Gastroesophageal sphincter (tissue), 4 donors: ENCODE measurements around the gene MSX2. TPM values are rescaled to one million over a fixed set of nuclear protein-coding genes. Genes with fewer than 3 reads are reported as not detected.

Experiments
- ATAC-seq: fragments of 150-250 bp; one replicate; pipeline ENCODE4 v1.9.1; 2016; ENCODE audit warnings: mild to moderate bottlenecking, moderate library complexity
- H3K27ac ChIP-seq, 4 donors: fragments of 200-600 bp; sonication (generic) in 3 of 4; 1 replicate in 3 of 4; 2 replicates in 1 of 4; pipeline ENCODE4 v1.5.1; 2016 to 2019
- H3K27me3 ChIP-seq: fragments of 200-600 bp; sonication (generic); one replicate; pipeline ENCODE4 v1.5.1; 2019
- H3K36me3 ChIP-seq, 2 donors: fragments of 200-600 bp; sonication (generic); one replicate each; pipeline ENCODE4 v1.5.1; 2019; ENCODE audit warnings: control low read depth in 1 of 2
- H3K4me1 ChIP-seq, 3 donors: fragments of 200-600 bp; sonication (generic); 1 replicate in 2 of 3; 2 replicates in 1 of 3; pipeline ENCODE4 v1.5.1; 2016 to 2019; ENCODE audit warnings: control low read depth in 2 of 3
- H3K4me3 ChIP-seq, 2 donors: fragments of 200-600 bp; sonication (generic); one replicate each; pipeline ENCODE4 v1.5.1; 2019; ENCODE audit warnings: mild to moderate bottlenecking in 1 of 2, moderate library complexity in 1 of 2
- H3K9me3 ChIP-seq, 3 donors: fragments of 200-600 bp; sonication (generic); one replicate each; pipeline ENCODE4 v1.5.1; 2017 to 2019; ENCODE audit warnings: control low read depth in 2 of 3
- CTCF ChIP-seq, 4 experiments: fragments of 200-600 bp in 2 of 4; fragments of 450-650 bp in 2 of 4; sonication (generic) in 1 of 4; IDR thresholded peaks; one replicate each; pipeline ENCODE4 v1.5.1; 2017 to 2019; ENCODE audit warnings: antibody characterized with exemption in 4 of 4, mild to moderate bottlenecking in 2 of 4, moderate library complexity in 2 of 4
- EP300 ChIP-seq: sonication (generic); formaldehyde crosslinking; IDR thresholded peaks from one replicate; pipeline ENCODE4 v1.6.1; 2017; ENCODE audit warnings: antibody characterized with exemption, mild to moderate bottlenecking
- POLR2A ChIP-seq, 2 donors: fragments of 450-650 bp; IDR thresholded peaks; one replicate each; pipeline ENCODE4 v1.6.1; 2017; ENCODE audit warnings: antibody characterized with exemption in 2 of 2, mild to moderate bottlenecking in 2 of 2, moderate library complexity in 1 of 2
- POLR2AphosphoS5 ChIP-seq: sonication (generic); formaldehyde crosslinking; IDR thresholded peaks from one replicate; pipeline ENCODE4 v1.6.1; 2017; ENCODE audit warnings: antibody characterized with exemption
- WGBS, 2 donors: methylation state at CpG; one replicate each; pipeline ENCODE4 v1.1.5; 2018; ENCODE audit warnings: low coverage in 1 of 2; 5-methylcytosine and 5-hydroxymethylcytosine counted together
- total RNA-seq, 4 donors: library from RNA; depleted of rRNA; stranded (reverse); fragments of >200 nt; gene quantifications; one replicate each; pipeline ENCODE4 v1.1.0, GENCODE V29; 2016

Gene MSX2
- total RNA-seq, 4 donors from 2014 or later = 0.81 to 2.6 (median 1.2) TPM

- Histone ChIP-seq H3K27me3 (peaks cover 38% of the 10 kb centered on the region), H3K4me1 (no peaks in the 10 kb centered on the region), H3K27ac (no peak overlapping the region), H3K9me3 (peaks cover 0 to 7% (median 0%) of the 10 kb centered on the region in 3 donors), H3K36me3 (no peaks in the 10 kb centered on the region), H3K4me3 (no peak overlapping the region)
- TF ChIP-seq POLR2AphosphoS5 (no peak), CTCF (IDR thresholded peaks at IDR 0.05) (no peak), POLR2A (IDR thresholded peaks at IDR 0.05) (no peak)
- WGBS, 2 donors = 71 to 75% methylated on average over 3 to 4 of the region's 7 CpGs
- ATAC-seq = no peak
Observed at GRCh38 chr5:174680901-174681565, 43.3 kb upstream of the MSX2 start.

GRCh38 chr5:174687503-174687902 is 36.9 kb upstream of the MSX2 start:
- no peak overlapping the region for H3K4me3 ChIP-seq
- peaks cover 66% of the 10 kb centered on the region for H3K27me3 ChIP-seq
- ATAC-seq = no peak
- no peaks in the 10 kb centered on the region for H3K9me3 ChIP-seq
- TF ChIP-seq POLR2A (IDR thresholded peaks at IDR 0.05) = no peak
- TF ChIP-seq POLR2AphosphoS5 = no peak
- TF ChIP-seq EP300 = no peak
- TF ChIP-seq CTCF (IDR thresholded peaks at IDR 0.05) = no peak
- no peaks in the 10 kb centered on the region for H3K36me3 ChIP-seq
- no peak overlapping the region for H3K27ac ChIP-seq
- peaks cover 0 to 15% (median 0%) of the 10 kb centered on the region in 3 donors for H3K4me1 ChIP-seq

GRCh38 chr5:174688441-174689354 is 35.7 kb upstream of the MSX2 start:
- no peaks in the 10 kb centered on the region for H3K9me3 ChIP-seq
- no peak for ATAC-seq
- no peak for TF ChIP-seq POLR2A (IDR thresholded peaks at IDR 0.05)
- no peak for TF ChIP-seq EP300
- TF ChIP-seq CTCF (IDR thresholded peaks at IDR 0.05) = no peak
- TF ChIP-seq POLR2AphosphoS5 = no peak
- H3K4me1 ChIP-seq = peaks cover 0 to 20% (median 0%) of the 10 kb centered on the region in 3 donors
- 10 to 13% methylated on average over 11 to 21 of the region's 30 CpGs for WGBS, 2 donors
- no peaks in the 10 kb centered on the region for H3K36me3 ChIP-seq
- peaks cover 78% of the 10 kb centered on the region for H3K27me3 ChIP-seq
- H3K27ac ChIP-seq = no peak overlapping the region
- no peak overlapping the region for H3K4me3 ChIP-seq

- ATAC-seq = no peak
- no peaks in the 10 kb centered on the region for H3K9me3 ChIP-seq
- peaks cover 0 to 20% (median 0%) of the 10 kb centered on the region in 3 donors for H3K4me1 ChIP-seq
- TF ChIP-seq EP300 = no peak
- no peak for TF ChIP-seq POLR2A (IDR thresholded peaks at IDR 0.05)
- no peak for TF ChIP-seq CTCF (IDR thresholded peaks at IDR 0.05)
- TF ChIP-seq POLR2AphosphoS5 = no peak
- peaks cover 94% of the 10 kb centered on the region for H3K27me3 ChIP-seq
- H3K27ac ChIP-seq = no peak overlapping the region
- no peaks in the 10 kb centered on the region for H3K36me3 ChIP-seq
- no peak overlapping the region for H3K4me3 ChIP-seq
- WGBS, 2 donors = 9 to 26% methylated on average over 4 to 5 of the region's 8 CpGs
Observed at GRCh38 chr5:174690271-174690670, 34.1 kb upstream of the MSX2 start.
